ENCODE measurements around the gene DMD. TPM values are rescaled to one million over a fixed set of nuclear protein-coding genes. Genes with fewer than 3 reads are reported as not detected.

The DMD gene
- total RNA-seq, 1 donor from 2014 or later, result 22.2 TPM

DNA sequence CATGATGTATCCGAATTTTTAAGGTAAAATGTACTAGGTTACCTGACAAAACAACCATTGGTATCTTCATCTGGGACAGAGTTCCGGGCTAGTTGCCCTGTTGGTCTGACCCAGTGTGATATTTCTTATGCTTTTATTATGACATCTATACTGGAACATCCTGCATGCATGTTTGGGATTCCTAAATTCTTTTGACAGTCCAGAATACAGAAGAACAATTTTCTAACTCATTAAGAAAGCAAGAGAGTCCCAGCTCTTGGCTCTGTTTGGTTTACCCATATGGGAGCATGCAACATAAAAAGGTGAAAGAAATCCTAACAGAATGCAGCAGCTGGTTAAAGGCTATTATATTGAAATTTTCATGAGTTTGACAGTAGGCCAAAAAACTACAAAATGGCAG lies 1891.8 kb downstream of the DMD start:
- no peaks in the 10 kb centered on the region for H3K9me3 ChIP-seq (ENCODE audit: insufficient read depth, low read depth, low read length)
- H3K27me3 ChIP-seq (ENCODE audit: insufficient read depth, low read length), result no peaks in the 10 kb centered on the region
- peaks cover 6% of the 10 kb centered on the region for H3K4me1 Mint-ChIP-seq (ENCODE audit: low read depth, unreplicated experiment)
- H4K20me1 ChIP-seq (ENCODE audit: insufficient read depth, low read length), result no peaks in the 10 kb centered on the region
- H3K36me3 ChIP-seq (ENCODE audit: insufficient read depth, low read length), result no peaks in the 10 kb centered on the region
- no peaks in the 10 kb centered on the region for H3K9me3 Mint-ChIP-seq (ENCODE audit: unreplicated experiment)
- FAIRE-seq, result no peak
- no peak for DNase-seq (ENCODE audit: low read depth)
- no peak overlapping the region for H3K4me3 Mint-ChIP-seq (ENCODE audit: unreplicated experiment)
- no peaks in the 10 kb centered on the region for H3K79me2 ChIP-seq (ENCODE audit: insufficient read depth, low read length)
- no peak overlapping the region for H3K27ac ChIP-seq (ENCODE audit: low read depth, low read length)
- TF ChIP-seq EZH2 (IDR thresholded peaks at IDR 0.05; ENCODE audit: insufficient read depth, low read length), result no peak
- TF ChIP-seq, protein P1, sequence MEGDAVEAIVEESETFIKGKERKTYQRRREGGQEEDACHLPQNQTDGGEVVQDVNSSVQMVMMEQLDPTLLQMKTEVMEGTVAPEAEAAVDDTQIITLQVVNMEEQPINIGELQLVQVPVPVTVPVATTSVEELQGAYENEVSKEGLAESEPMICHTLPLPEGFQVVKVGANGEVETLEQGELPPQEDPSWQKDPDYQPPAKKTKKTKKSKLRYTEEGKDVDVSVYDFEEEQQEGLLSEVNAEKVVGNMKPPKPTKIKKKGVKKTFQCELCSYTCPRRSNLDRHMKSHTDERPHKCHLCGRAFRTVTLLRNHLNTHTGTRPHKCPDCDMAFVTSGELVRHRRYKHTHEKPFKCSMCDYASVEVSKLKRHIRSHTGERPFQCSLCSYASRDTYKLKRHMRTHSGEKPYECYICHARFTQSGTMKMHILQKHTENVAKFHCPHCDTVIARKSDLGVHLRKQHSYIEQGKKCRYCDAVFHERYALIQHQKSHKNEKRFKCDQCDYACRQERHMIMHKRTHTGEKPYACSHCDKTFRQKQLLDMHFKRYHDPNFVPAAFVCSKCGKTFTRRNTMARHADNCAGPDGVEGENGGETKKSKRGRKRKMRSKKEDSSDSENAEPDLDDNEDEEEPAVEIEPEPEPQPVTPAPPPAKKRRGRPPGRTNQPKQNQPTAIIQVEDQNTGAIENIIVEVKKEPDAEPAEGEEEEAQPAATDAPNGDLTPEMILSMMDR (IDR thresholded peaks at IDR 0.05; ENCODE audit: insufficient read depth, low read depth, low read length), result no peak
- no peak overlapping the region for H2AFZ ChIP-seq (ENCODE audit: low read depth, low read length)
- no peaks in the 10 kb centered on the region for H3K36me3 Mint-ChIP-seq (ENCODE audit: low read depth, unreplicated experiment)
- no peak overlapping the region for H3K9ac ChIP-seq (ENCODE audit: low read length)
- no peak overlapping the region for H3K27ac Mint-ChIP-seq (ENCODE audit: unreplicated experiment)
- H3K4me1 ChIP-seq (ENCODE audit: insufficient read depth, low read length), result no peaks in the 10 kb centered on the region
- no peak overlapping the region for H3K4me2 ChIP-seq (ENCODE audit: low read length)
- H3K27me3 Mint-ChIP-seq (ENCODE audit: low read depth, unreplicated experiment), result no peaks in the 10 kb centered on the region
- no peak overlapping the region for H3K4me3 ChIP-seq (ENCODE audit: insufficient read depth, low read depth, low read length)

DNA sequence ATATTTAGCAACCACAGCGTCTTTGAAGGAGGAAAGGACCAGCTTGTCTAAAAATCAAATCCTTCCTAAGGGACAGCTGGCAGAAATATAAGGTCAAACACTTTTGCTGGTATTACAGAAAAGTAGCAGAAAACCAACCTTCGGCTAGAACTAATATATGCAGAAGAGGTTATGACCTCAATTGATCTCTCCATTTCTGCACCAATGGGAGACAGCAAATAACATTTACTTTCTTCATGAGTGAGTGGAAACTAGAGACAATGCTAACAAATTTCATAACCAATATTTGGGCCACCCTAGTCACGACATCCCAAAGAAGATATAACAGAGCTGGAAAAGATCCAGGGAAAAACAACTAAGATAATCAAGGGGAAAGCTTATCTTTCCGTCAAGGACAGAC lies 1892.5 kb downstream of the DMD start:
- no peaks in the 10 kb centered on the region for H4K20me1 ChIP-seq (ENCODE audit: insufficient read depth, low read length)
- no peaks in the 10 kb centered on the region for H3K9me3 ChIP-seq (ENCODE audit: insufficient read depth, low read depth, low read length)
- no peak overlapping the region for H2AFZ ChIP-seq (ENCODE audit: low read depth, low read length)
- H3K4me1 ChIP-seq (ENCODE audit: insufficient read depth, low read length), result peaks cover 3% of the 10 kb centered on the region
- no peak overlapping the region for H3K4me3 ChIP-seq (ENCODE audit: insufficient read depth, low read depth, low read length)
- H3K27ac ChIP-seq (ENCODE audit: low read depth, low read length), result no peak overlapping the region
- H3K4me3 Mint-ChIP-seq (ENCODE audit: unreplicated experiment), result no peak overlapping the region
- no peaks in the 10 kb centered on the region for H3K36me3 ChIP-seq (ENCODE audit: insufficient read depth, low read length)
- no peaks in the 10 kb centered on the region for H3K36me3 Mint-ChIP-seq (ENCODE audit: low read depth, unreplicated experiment)
- no peaks in the 10 kb centered on the region for H3K79me2 ChIP-seq (ENCODE audit: insufficient read depth, low read length)
- no peaks in the 10 kb centered on the region for H3K27me3 Mint-ChIP-seq (ENCODE audit: low read depth, unreplicated experiment)
- no peaks in the 10 kb centered on the region for H3K9me3 Mint-ChIP-seq (ENCODE audit: unreplicated experiment)
- FAIRE-seq (peak; percentile 95), DNase-seq (ENCODE audit: low read depth) (no peak)
- H3K27me3 ChIP-seq (ENCODE audit: insufficient read depth, low read length), result no peaks in the 10 kb centered on the region
- H3K27ac Mint-ChIP-seq (ENCODE audit: unreplicated experiment), result no peak overlapping the region
- no peak overlapping the region for H3K4me2 ChIP-seq (ENCODE audit: low read length)
- peaks cover 6% of the 10 kb centered on the region for H3K4me1 Mint-ChIP-seq (ENCODE audit: low read depth, unreplicated experiment)
- no peak overlapping the region for H3K9ac ChIP-seq (ENCODE audit: low read length)
- TF ChIP-seq, protein P1 (IDR thresholded peaks at IDR 0.05; ENCODE audit: insufficient read depth, low read depth, low read length), result no peak

DNA sequence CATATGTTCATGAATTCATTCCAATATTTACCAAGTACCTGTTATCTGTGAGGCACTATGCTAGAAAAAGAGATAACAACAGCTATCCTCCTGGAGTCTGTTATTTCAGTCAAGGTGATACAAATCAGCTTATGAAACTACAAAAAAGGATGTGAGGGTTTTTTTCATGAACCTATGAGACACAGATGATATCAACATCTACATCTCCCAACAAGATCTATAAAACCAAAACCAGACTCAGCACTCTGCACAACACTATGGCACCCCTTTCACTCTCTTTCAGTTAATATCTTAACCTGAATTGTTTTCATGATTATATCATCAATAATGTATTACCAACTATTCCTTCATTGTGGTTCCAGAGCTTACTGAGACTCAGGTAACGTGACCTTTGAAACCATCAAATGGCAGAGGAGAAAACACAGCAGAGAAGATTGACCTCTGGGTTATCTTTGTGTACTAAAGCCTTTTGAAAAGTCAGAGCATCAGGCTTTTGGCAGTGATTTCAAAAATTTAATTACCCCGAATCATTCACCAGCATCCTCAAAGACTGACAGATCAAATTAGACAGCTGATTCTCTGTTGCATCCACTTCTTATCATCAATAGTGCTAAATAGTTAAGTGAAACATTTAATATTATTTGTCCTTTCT lies 1894.9 kb downstream of the DMD start:
- H3K4me1 ChIP-seq (ENCODE audit: insufficient read depth, low read length), result peaks cover 3% of the 10 kb centered on the region
- no peaks in the 10 kb centered on the region for H3K36me3 ChIP-seq (ENCODE audit: insufficient read depth, low read length)
- H3K9me3 ChIP-seq (ENCODE audit: insufficient read depth, low read depth, low read length), result no peaks in the 10 kb centered on the region
- H3K4me3 ChIP-seq (ENCODE audit: insufficient read depth, low read depth, low read length), result no peak overlapping the region
- H3K9ac ChIP-seq (ENCODE audit: low read length), result no peak overlapping the region
- DNase-seq (ENCODE audit: low read depth), result no peak
- H4K20me1 ChIP-seq (ENCODE audit: insufficient read depth, low read length), result no peaks in the 10 kb centered on the region
- Mint-ChIP-seq H3K27me3 (ENCODE audit: low read depth, unreplicated experiment) (no peaks in the 10 kb centered on the region), H3K4me1 (ENCODE audit: low read depth, unreplicated experiment) (peaks cover 6% of the 10 kb centered on the region), H3K36me3 (ENCODE audit: low read depth, unreplicated experiment) (no peaks in the 10 kb centered on the region), H3K9me3 (ENCODE audit: unreplicated experiment) (no peaks in the 10 kb centered on the region), H3K4me3 (ENCODE audit: unreplicated experiment) (no peak overlapping the region), H3K27ac (ENCODE audit: unreplicated experiment) (no peak overlapping the region)
- no peak overlapping the region for H3K27ac ChIP-seq (ENCODE audit: low read depth, low read length)
- no peak overlapping the region for H2AFZ ChIP-seq (ENCODE audit: low read depth, low read length)
- no peaks in the 10 kb centered on the region for H3K27me3 ChIP-seq (ENCODE audit: insufficient read depth, low read length)
- no peak overlapping the region for H3K4me2 ChIP-seq (ENCODE audit: low read length)
- FAIRE-seq, result no peak
- no peaks in the 10 kb centered on the region for H3K79me2 ChIP-seq (ENCODE audit: insufficient read depth, low read length)
- TF ChIP-seq EZH2 (IDR thresholded peaks at IDR 0.05; ENCODE audit: insufficient read depth, low read length), result no peak
- TF ChIP-seq, protein P1 (IDR thresholded peaks at IDR 0.05; ENCODE audit: insufficient read depth, low read depth, low read length), result no peak

Measured in astrocyte (in vitro differentiated cells and primary cell).